GM19438 (cell line): ENCODE data around the gene WNT1.
A peak's percentile ranks its signal among the peaks of the same experiment; 100 is the strongest.

Source experiments
- ATAC-seq: cut with Tn5 transposase; IDR thresholded peaks from one replicate; pipeline ENCODE4 v1.9.1; 2021; ENCODE audit warnings: low read depth; ENCODE audit not compliant: unreplicated experiment

WNT1 gene

GRCh38 chr12:48978291-48978740 lies at the start of gene WNT1:
Gene WNT1 (plus strand): TSS chr12:48978322. CDS start chr12:48978651, 329 bp downstream.
- no peak for ATAC-seq

- ATAC-seq: no peak
Observed at GRCh38 chr12:48929551-48929950, 48.6 kb upstream of the WNT1 start.

- no peak for ATAC-seq
Observed at GRCh38 chr12:48930475-48930874, 47.6 kb upstream of the WNT1 start.

GRCh38 chr12:48932878-48933277 lies 45.2 kb upstream of the WNT1 start:
- ATAC-seq: no peak

- ATAC-seq: no peak
Observed at GRCh38 chr12:48933664-48934311, 44.3 kb upstream of the WNT1 start.

- ATAC-seq: no peak
Observed at GRCh38 chr12:48934312-48934706, 43.8 kb upstream of the WNT1 start.

- no peak for ATAC-seq
Observed at GRCh38 chr12:48936379-48936979, 41.6 kb upstream of the WNT1 start.

GRCh38 chr12:48937170-48937569 lies 41.0 kb upstream of the WNT1 start:
- no peak for ATAC-seq

- no peak for ATAC-seq
Observed at GRCh38 chr12:48938805-48939204, 39.3 kb upstream of the WNT1 start.

GRCh38 chr12:48940181-48940580 lies 37.9 kb upstream of the WNT1 start:
- no peak for ATAC-seq

- no peak for ATAC-seq
Observed at GRCh38 chr12:48943221-48943620, 34.9 kb upstream of the WNT1 start.

- ATAC-seq: no peak
Observed at GRCh38 chr12:48946205-48946604, 31.9 kb upstream of the WNT1 start.

GRCh38 chr12:48946943-48947342 lies 31.2 kb upstream of the WNT1 start:
- no peak for ATAC-seq

GRCh38 chr12:48947727-48948126 lies 30.4 kb upstream of the WNT1 start:
- no peak for ATAC-seq

GRCh38 chr12:48952691-48953090 lies 25.4 kb upstream of the WNT1 start:
- no peak for ATAC-seq

- ATAC-seq: no peak
Observed at GRCh38 chr12:48954061-48954460, 24.1 kb upstream of the WNT1 start.

- no peak for ATAC-seq
Observed at GRCh38 chr12:48954841-48955501, 23.2 kb upstream of the WNT1 start.

GRCh38 chr12:48956279-48957140 lies 21.6 kb upstream of the WNT1 start:
- peak; percentile 26 for ATAC-seq

- ATAC-seq: peak; percentile 84
Observed at GRCh38 chr12:48957141-48958048, 20.7 kb upstream of the WNT1 start, which contains the start of gene ARF3. Gene ARF3 (minus strand): TSS chr12:48957487. CDS start chr12:48941095, 16,392 bp downstream.

- ATAC-seq: no peak
Observed at GRCh38 chr12:48958049-48958388, 20.1 kb upstream of the WNT1 start.
